ENCODE measurements around the gene DRAM2. TPM values are rescaled to one million over a fixed set of nuclear protein-coding genes. Genes with fewer than 3 reads are reported as not detected.
"Not testable (repeated sequence)": the region's sequence is repeated elsewhere in the genome, so short reads cannot be mapped to it uniquely, and the experiment has no call there.

The DRAM2 gene
- total RNA-seq, 1 experiment from 2014 or later: 34.4 TPM

DNA sequence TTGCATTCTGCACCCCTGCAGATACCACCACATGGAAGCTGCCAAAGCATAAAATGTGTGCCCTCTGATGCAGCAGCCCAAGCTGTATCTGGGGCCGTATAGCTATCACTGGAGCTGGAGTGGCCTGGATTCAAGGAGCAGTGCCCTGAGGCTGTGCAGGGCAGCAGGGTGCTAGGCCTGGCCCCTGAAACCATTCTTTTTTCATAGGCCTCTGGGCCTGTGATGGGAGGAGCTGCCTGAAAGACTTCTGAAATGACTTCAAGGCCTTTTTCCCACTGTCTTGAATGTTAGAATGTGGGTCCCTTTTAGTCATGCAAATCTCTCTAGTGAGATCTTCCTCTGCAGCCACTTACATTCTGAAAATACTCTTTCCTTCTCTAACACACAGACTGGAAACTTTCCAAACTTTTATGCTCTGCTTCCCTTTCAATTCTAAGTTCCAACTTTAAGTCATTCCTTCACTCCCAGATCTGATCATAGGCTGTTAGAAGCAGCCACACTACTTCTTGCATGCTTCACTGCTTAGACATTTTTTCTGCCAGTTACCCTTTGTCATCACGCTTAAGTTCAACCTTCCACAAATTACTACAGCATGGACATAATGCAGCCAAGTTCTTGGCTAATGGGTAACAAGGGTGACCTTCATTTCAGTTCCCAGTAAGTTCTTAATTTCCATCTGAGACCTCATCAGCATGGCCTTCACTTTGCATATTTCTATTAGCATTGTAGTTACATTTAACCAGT lies 42.4 kb downstream of the DRAM2 start:
- Histone ChIP-seq H2AK5ac (ENCODE audit: insufficient read length, low read length) (no peak overlapping the region), H2BK120ac (ENCODE audit: low read depth, low read length, poor library complexity, severe bottlenecking) (no peak overlapping the region), H3K23me2 (ENCODE audit: insufficient read length, low read depth, low read length, poor library complexity, severe bottlenecking) (no peaks in the 10 kb centered on the region), H3K27ac (ENCODE audit: insufficient read length, low read depth, low read length) (no peak overlapping the region), H4K91ac (ENCODE audit: insufficient read length, low read depth, low read length) (no peak overlapping the region), H2AFZ (ENCODE audit: low read length) (no peak overlapping the region), H3K9me3 (ENCODE audit: control insufficient read depth, low read depth, low read length) (peaks cover 21% of the 10 kb centered on the region), H3K56ac (ENCODE audit: insufficient read length, low read depth, low read length) (no peak overlapping the region), H3K4me2 (ENCODE audit: insufficient read depth, insufficient read length, low read length) (no peak overlapping the region), H3K79me1 (ENCODE audit: insufficient read depth, low read depth, low read length, poor library complexity, severe bottlenecking) (no peaks in the 10 kb centered on the region), H3K4ac (ENCODE audit: low read depth, low read length) (no peak overlapping the region), H3K23ac (ENCODE audit: insufficient read length, low read depth, low read length) (no peak overlapping the region), H4K8ac (replicated peaks; ENCODE audit: insufficient read length, low read depth, low read length) (no peak overlapping the region), H3K27me3 (ENCODE audit: insufficient read depth, low read length) (no peaks in the 10 kb centered on the region), H4K20me1 (ENCODE audit: control insufficient read depth, insufficient read depth, insufficient read length) (no peaks in the 10 kb centered on the region), H2BK5ac (ENCODE audit: insufficient read length, low read length) (no peak overlapping the region), H2BK15ac (ENCODE audit: low read depth, low read length) (no peak overlapping the region), H2BK12ac (ENCODE audit: insufficient read length, low read depth, low read length) (no peak overlapping the region), H3K4me1 (ENCODE audit: insufficient read depth, low read length) (no peaks in the 10 kb centered on the region), H3T11ph (ENCODE audit: low read length) (no peak overlapping the region), H3K18ac (ENCODE audit: insufficient read length, low read depth, low read length) (no peak overlapping the region), H3K9ac (ENCODE audit: extremely low read depth, insufficient read length, low read length) (no peak overlapping the region), H2BK20ac (ENCODE audit: low read depth, low read length, poor library complexity, severe bottlenecking) (no peak overlapping the region), H3K14ac (ENCODE audit: insufficient read depth, low read length) (no peak overlapping the region), H3K79me2 (ENCODE audit: insufficient read depth, low read length) (no peaks in the 10 kb centered on the region), H4K5ac (ENCODE audit: insufficient read length, low read depth, low read length) (no peak overlapping the region)
- H3K36me3 Mint-ChIP-seq (ENCODE audit: insufficient read depth in 1 of 3, low read depth in 3 of 3): peaks cover 21 to 53% (median 23%) of the 10 kb centered on the region in 3 experiments; a peak in 6 of 7 replicates
- H3K4me3 Mint-ChIP-seq: no peak overlapping the region
- peaks cover 88 to 90% of the 10 kb centered on the region in 2 experiments for H3K9me3 Mint-ChIP-seq
- WGBS (ENCODE audit: extremely low coverage, insufficient read length, low lambda C conversion rate): no CpG with 5 or more reads among the region's 2 CpGs
- TF ChIP-seq, protein P1, sequence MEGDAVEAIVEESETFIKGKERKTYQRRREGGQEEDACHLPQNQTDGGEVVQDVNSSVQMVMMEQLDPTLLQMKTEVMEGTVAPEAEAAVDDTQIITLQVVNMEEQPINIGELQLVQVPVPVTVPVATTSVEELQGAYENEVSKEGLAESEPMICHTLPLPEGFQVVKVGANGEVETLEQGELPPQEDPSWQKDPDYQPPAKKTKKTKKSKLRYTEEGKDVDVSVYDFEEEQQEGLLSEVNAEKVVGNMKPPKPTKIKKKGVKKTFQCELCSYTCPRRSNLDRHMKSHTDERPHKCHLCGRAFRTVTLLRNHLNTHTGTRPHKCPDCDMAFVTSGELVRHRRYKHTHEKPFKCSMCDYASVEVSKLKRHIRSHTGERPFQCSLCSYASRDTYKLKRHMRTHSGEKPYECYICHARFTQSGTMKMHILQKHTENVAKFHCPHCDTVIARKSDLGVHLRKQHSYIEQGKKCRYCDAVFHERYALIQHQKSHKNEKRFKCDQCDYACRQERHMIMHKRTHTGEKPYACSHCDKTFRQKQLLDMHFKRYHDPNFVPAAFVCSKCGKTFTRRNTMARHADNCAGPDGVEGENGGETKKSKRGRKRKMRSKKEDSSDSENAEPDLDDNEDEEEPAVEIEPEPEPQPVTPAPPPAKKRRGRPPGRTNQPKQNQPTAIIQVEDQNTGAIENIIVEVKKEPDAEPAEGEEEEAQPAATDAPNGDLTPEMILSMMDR (conservative IDR thresholded peaks at IDR 0.05): no peak
- DNase-seq: no peak
- H3K27me3 Mint-ChIP-seq (ENCODE audit: low read depth): peaks cover 12% of the 10 kb centered on the region
- no peaks in the 10 kb centered on the region for H3K4me1 Mint-ChIP-seq
- no peak overlapping the region for H3K27ac Mint-ChIP-seq

DNA sequence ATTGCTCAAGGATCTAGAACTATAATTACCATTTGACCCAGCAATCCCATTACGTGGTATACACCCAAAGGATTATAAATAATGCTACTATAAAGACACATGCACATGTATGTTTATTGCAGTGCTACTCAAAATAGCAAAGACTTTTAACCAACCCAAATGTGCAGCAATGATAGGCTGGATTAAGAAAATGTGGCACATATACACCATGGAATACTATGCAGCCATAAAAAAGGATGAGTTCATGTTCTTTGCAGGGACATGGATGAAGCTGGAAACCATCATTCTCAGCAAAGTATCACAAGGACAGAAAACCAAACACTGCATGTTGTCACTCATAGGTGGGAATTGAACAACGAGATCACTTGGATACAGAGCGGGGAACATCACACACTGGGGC lies 44.5 kb downstream of the DRAM2 start:
- no CpG with 5 or more reads among the region's 3 CpGs for WGBS (ENCODE audit: extremely low coverage, insufficient read length, low lambda C conversion rate)

More for the DNA sequence above, 44.5 kb downstream of the DRAM2 start:
- not testable (repeated sequence) for H4K5ac ChIP-seq (ENCODE audit: insufficient read length, low read depth, low read length); H3K4me3 Mint-ChIP-seq; H2BK12ac ChIP-seq (ENCODE audit: insufficient read length, low read depth, low read length); H4K91ac ChIP-seq (ENCODE audit: insufficient read length, low read depth, low read length); H3K4me1 Mint-ChIP-seq; H3T11ph ChIP-seq (ENCODE audit: low read length); H3K9ac ChIP-seq (ENCODE audit: extremely low read depth, insufficient read length, low read length); H3K4ac ChIP-seq (ENCODE audit: low read depth, low read length); H4K8ac ChIP-seq (replicated peaks; ENCODE audit: insufficient read length, low read depth, low read length); H3K23me2 ChIP-seq (ENCODE audit: insufficient read length, low read depth, low read length, poor library complexity, severe bottlenecking); H3K4me2 ChIP-seq (ENCODE audit: insufficient read depth, insufficient read length, low read length); H3K4me1 ChIP-seq (ENCODE audit: insufficient read depth, low read length); H3K23ac ChIP-seq (ENCODE audit: insufficient read length, low read depth, low read length); H3K27ac ChIP-seq (ENCODE audit: insufficient read length, low read depth, low read length); H2AK5ac ChIP-seq (ENCODE audit: insufficient read length, low read length); H2AFZ ChIP-seq (ENCODE audit: low read length); DNase-seq; H3K27me3 ChIP-seq (ENCODE audit: insufficient read depth, low read length); H2BK20ac ChIP-seq (ENCODE audit: low read depth, low read length, poor library complexity, severe bottlenecking); H3K18ac ChIP-seq (ENCODE audit: insufficient read length, low read depth, low read length); H3K79me2 ChIP-seq (ENCODE audit: insufficient read depth, low read length); H3K27ac Mint-ChIP-seq; H2BK15ac ChIP-seq (ENCODE audit: low read depth, low read length); H2BK120ac ChIP-seq (ENCODE audit: low read depth, low read length, poor library complexity, severe bottlenecking); H2BK5ac ChIP-seq (ENCODE audit: insufficient read length, low read length); H3K56ac ChIP-seq (ENCODE audit: insufficient read length, low read depth, low read length); H3K79me1 ChIP-seq (ENCODE audit: insufficient read depth, low read depth, low read length, poor library complexity, severe bottlenecking); H4K20me1 ChIP-seq (ENCODE audit: control insufficient read depth, insufficient read depth, insufficient read length); H3K14ac ChIP-seq (ENCODE audit: insufficient read depth, low read length)
- peaks cover 14% of the 10 kb centered on the region for H3K9me3 ChIP-seq (ENCODE audit: control insufficient read depth, low read depth, low read length)
- H3K27me3 Mint-ChIP-seq (ENCODE audit: low read depth): peaks cover 11% of the 10 kb centered on the region
- peaks cover 14 to 34% (median 14%) of the 10 kb centered on the region in 3 experiments; a peak in 5 of 7 replicates for H3K36me3 Mint-ChIP-seq (ENCODE audit: insufficient read depth in 1 of 3, low read depth in 3 of 3)
- peaks cover 80 to 86% of the 10 kb centered on the region in 2 experiments for H3K9me3 Mint-ChIP-seq

Measured in H9 (cell line).